Activated CD4-positive, alpha-beta T cell treated with anti-CD3 and anti-CD28 coated beads for 36 hours (primary cell): ENCODE data around the gene EBF3. TPM values are rescaled to one million over a fixed set of nuclear protein-coding genes. Genes with fewer than 3 reads are reported as not detected.

ENCODE experiments used
- ATAC-seq: fragments of 200-7000 bp; cut with Tn5 transposase; one replicate; pipeline ENCODE4 v1.10.0; 2021; ENCODE audit warnings: mild to moderate bottlenecking, moderate library complexity
- CTCF ChIA-PET: fragments of 350-600 bp; sonication (Branson Sonifier 250); formaldehyde crosslinking; loops from one replicate; lab custom pipeline; 2021; ENCODE audit warnings: antibody characterized with exemption; lab: Charles Lee
- POLR2A ChIA-PET: fragments of 350-600 bp; sonication (Branson Sonifier 250); formaldehyde crosslinking; loops from one replicate; lab custom pipeline; 2021; ENCODE audit warnings: antibody characterized with exemption, inconsistent platforms; lab: Charles Lee
- DNase-seq: peaks from one replicate; pipeline ENCODE4 v3.0.0-alpha.2; 2020
- H3K27ac Mint-ChIP-seq: one replicate; pipeline ENCODE4 v1.8.0; 2021; ENCODE audit warnings: mixed read lengths
- H3K27me3 Mint-ChIP-seq: one replicate; pipeline ENCODE4 v1.8.0; 2021; ENCODE audit warnings: mixed read lengths
- H3K36me3 Mint-ChIP-seq: one replicate; pipeline ENCODE4 v1.8.0; 2021; ENCODE audit warnings: low read depth, mixed read lengths
- H3K4me1 Mint-ChIP-seq: one replicate; pipeline ENCODE4 v1.8.0; 2021; ENCODE audit warnings: mixed read lengths
- H3K4me3 Mint-ChIP-seq: one replicate; pipeline ENCODE4 v1.8.0; 2021; ENCODE audit warnings: mild to moderate bottlenecking, moderate library complexity, mixed read lengths
- H3K9me3 Mint-ChIP-seq: one replicate; pipeline ENCODE4 v1.8.0; 2021; ENCODE audit warnings: low read depth, mixed read lengths
- intact Hi-C, 2 experiments: fragments of 100-400 bp; cut with DNase I in 1 of 2; cut with micrococcal nuclease in 1 of 2; formaldehyde crosslinking; loops; one replicate each; pipeline versions ENCODE4 v1.14.2 to v1.15.1; 2022 to 2024; cut with DNase I, micrococcal nuclease
- total RNA-seq, 2 experiments: library from RNA; stranded (reverse); gene quantifications; one replicate each; pipeline ENCODE4 v1.2.3, GENCODE V29; 2021

The EBF3 gene
- total RNA-seq, 2 experiments from 2014 or later, result not detected

DNA sequence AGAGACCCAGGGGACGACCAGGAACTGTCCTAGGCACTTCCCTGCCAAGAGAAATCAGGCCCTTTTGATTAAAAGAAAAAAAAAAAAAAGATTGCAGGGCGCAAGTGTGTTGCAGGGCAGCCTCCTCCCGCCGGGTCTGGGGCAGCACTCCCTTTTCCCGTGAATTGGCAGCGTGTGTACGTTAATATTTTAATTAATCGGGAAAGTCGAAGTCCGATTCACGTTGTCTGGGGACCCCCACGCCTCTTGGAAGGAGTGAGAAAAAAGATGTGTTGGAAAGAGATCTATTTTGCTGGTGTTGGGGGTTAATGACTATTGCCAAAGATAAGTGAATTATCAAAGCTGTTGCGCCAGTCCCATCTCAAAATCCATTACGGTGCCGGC, 1.3 kb upstream of the EBF3 start:
- Mint-ChIP-seq H3K36me3 (no peaks in the 10 kb centered on the region), H3K4me1 (peaks cover 18% of the 10 kb centered on the region), H3K27ac (no peak overlapping the region), H3K4me3 (no peak overlapping the region), H3K9me3 (no peaks in the 10 kb centered on the region), H3K27me3 (peaks cover 64% of the 10 kb centered on the region)
- ATAC-seq, result no peak
- CTCF ChIA-PET, result interaction anchor here (0.9 to 1.1 kb wide), 2 partner anchors 335 to 931 kb away, joined by 4 to 5 read pairs; no protein-coding TSS in a partner anchor
- POLR2A ChIA-PET, result no interaction called here
- intact Hi-C loops, result loop anchor here (5.0 to 10.0 kb wide), 2 partner anchors 209 to 1333 kb away; no protein-coding TSS in a partner anchor
- DNase-seq, result no peak

DNA sequence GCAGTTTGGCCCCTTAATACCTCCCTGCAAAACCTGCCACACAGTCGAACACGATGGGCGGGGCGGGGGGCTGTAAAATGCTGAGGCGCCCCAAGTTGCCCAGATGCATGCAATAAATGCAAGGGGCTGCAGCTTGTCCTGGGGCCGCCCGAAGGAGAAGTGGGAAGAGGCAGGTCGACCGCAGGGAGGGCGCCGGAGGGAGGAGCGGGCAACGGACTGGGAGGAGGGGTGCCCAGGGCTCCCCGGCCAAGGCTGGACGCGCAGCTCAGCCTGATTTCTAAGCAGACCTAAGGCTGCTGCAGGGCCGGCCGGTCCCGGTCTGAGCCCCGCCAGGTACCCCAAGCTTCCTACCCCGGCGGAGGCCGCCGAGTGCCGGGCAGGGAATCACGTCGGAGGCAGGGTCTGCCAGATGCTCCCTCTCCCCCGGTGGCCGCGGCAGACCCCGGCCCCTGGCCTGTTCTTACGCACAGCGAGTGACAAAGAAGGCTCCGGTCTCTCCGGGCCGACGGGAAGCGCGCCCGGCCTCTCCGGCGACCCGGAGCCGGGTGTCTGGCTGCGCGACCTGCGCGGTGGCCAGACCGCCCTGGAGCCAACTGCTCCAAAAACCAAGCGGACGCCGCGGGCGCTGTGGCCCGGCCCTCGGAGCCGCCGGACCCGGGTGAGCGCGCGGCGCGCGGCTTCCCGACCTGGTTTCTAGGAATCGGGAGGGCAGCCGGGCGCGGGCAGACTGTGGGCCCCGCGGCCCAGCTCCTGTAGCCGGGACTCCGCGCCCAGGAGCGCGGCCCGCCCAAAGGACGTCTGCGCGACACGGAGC, 744 bp upstream of the EBF3 start:
- no peaks in the 10 kb centered on the region for H3K36me3 Mint-ChIP-seq
- no peaks in the 10 kb centered on the region for H3K9me3 Mint-ChIP-seq
- H3K4me1 Mint-ChIP-seq, result peaks cover 18% of the 10 kb centered on the region
- ChIA-PET POLR2A (no interaction called here), CTCF (interaction anchor here (0.7 to 1.1 kb wide), 2 partner anchors 336 to 880 kb away, joined by 3 to 4 read pairs; no protein-coding TSS in a partner anchor)
- peaks cover 62% of the 10 kb centered on the region for H3K27me3 Mint-ChIP-seq
- no peak for ATAC-seq
- DNase-seq, result no peak
- H3K4me3 Mint-ChIP-seq, result peak overlapping the region; percentile 47
- intact Hi-C loops, result loop anchor here (5.0 to 10.0 kb wide), 5 partner anchors 142 to 1333 kb away; partner anchors contain the start of genes C10orf143 (in 1 of the 2) and MGMT (in 1 of the 2)
- no peak overlapping the region for H3K27ac Mint-ChIP-seq

DNA sequence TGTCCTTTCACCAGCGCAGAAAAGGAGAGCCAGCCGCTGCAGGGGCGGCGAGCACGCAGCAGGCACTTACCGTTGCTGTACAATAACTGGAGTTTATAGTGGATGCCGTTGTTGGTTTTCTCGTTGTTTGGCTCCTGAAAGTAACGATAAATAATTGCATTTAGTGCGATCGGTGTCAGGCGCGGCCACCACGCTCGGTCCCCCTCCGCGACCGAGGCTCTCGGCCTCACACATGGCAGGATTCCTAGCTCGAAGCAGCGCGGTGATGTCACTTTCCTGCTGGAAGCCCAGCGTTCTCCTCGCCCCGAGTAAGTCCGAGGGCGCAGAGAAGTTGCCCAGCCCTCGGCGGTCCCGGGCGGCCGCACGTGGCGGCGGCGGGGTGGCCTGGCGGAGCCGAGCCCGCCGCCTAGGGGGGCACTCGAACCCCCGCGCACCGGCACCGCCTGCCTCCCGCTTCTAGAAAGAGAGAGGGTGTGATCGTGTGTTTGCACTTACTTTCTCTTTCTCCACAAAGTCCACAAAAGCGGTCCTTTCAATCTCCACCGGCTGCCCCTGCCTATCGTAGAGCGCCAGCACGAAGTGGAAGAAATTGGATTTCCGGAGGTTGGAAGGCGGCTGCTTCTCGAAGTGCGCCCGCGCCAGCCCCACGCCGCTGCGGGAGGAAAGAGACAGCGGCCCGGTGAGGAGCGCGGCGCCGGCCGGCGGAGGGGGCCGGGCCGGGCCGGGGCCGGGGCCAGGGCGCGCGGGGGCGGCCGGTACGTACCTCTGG, 1.0 kb downstream of the EBF3 start:
- intact Hi-C loops, result loop anchor here (1.0 to 10.0 kb wide), 5 partner anchors 8 to 496 kb away; partner anchors contain the start of genes C10orf143 (in 1 of the 2) and MGMT (in 1 of the 2)
- CTCF ChIA-PET, result no interaction called here
- Mint-ChIP-seq H3K27me3 (peaks cover 56% of the 10 kb centered on the region), H3K4me1 (peaks cover 24% of the 10 kb centered on the region), H3K36me3 (no peaks in the 10 kb centered on the region), H3K27ac (peak overlapping the region; percentile 42), H3K4me3 (peak overlapping the region; percentile 49), H3K9me3 (no peaks in the 10 kb centered on the region)
- DNase-seq, result no peak
- POLR2A ChIA-PET, result no interaction called here
- ATAC-seq, result peak; percentile 13

DNA sequence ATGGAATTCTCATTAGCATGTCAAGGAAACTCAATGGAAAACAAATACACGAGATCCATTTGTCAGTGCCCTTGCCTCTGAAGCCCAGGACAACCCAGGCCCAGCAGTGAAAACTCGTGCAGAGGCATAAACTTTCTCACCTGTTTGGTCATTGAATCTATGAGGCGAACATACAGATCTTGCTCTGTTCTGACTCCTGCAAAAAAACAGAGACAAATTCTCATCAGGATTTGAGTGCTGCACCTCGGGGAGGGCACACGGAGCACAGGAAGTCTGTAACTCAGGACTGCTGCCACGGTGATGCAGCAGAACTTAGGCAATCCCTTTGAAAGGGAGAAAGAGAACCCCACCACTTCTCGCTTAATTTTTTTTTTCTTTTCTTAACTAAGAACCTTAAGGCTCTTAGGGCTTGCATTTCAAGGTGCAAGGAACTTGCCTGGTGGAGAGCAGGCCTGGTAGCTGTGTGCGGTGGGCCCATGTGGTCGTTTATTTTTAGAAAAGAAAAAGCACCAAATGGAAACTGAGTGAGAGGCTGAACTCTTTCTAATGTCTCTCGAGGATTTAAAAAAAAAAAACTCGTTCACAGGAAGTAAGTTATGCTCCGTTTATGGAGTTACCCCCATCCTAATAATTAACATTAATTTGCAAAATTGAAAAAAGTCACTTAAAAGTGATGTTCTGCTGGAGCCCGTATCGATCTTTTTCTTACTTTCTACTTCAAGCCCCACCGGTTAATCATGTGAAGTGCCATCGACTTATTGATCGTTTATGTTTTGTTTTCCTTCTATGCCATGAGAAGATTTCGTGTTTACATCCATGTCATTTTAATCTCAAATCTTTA, 1.8 kb downstream of the EBF3 start:
- Mint-ChIP-seq H3K36me3 (no peaks in the 10 kb centered on the region), H3K9me3 (no peaks in the 10 kb centered on the region), H3K4me1 (peaks cover 27% of the 10 kb centered on the region), H3K27me3 (peaks cover 58% of the 10 kb centered on the region), H3K27ac (peak overlapping the region; percentile 42), H3K4me3 (peak overlapping the region; percentile 49)
- no peak for DNase-seq
- POLR2A ChIA-PET, result no interaction called here
- intact Hi-C loops, result loop anchor here (1.0 to 10.0 kb wide), 5 partner anchors 9 to 495 kb away; partner anchors contain the start of genes C10orf143 (in 1 of the 2) and MGMT (in 1 of the 2)
- CTCF ChIA-PET, result no interaction called here
- no peak for ATAC-seq

DNA sequence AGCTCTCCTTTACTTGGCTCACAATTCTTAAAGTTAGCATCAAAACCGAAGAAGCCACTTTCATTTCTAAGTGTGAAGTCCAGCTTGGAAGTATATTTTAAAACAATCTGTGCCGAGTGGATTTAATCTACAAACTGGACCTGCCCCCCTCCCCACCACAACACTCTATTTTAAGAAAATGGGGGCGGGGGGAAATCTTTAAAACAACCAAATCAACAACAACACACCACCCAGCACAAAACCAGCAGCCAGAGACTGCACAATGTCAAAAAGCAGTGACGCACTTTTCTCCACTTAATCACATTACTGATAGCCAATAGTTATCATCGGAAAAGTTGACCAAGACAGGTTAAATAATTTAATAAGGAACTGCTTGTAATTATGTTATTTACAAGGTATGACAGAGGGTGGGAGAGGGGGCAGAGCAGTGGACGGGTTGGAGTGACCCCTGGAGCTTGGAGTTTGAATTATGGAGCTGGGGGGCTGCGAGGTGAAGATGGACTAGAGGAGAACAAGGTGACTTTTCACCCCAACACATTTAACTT, 2.8 kb downstream of the EBF3 start:
- no peaks in the 10 kb centered on the region for H3K36me3 Mint-ChIP-seq
- H3K27me3 Mint-ChIP-seq, result peaks cover 64% of the 10 kb centered on the region
- H3K27ac Mint-ChIP-seq, result no peak overlapping the region
- H3K4me1 Mint-ChIP-seq, result peaks cover 28% of the 10 kb centered on the region
- intact Hi-C loops, result loop anchor here (1.0 to 10.0 kb wide), 5 partner anchors 9 to 494 kb away; partner anchors contain the start of genes C10orf143 (in 1 of the 2) and MGMT (in 1 of the 2)
- no peak overlapping the region for H3K4me3 Mint-ChIP-seq
- ChIA-PET POLR2A (no interaction called here), CTCF (no interaction called here)
- DNase-seq, result no peak
- H3K9me3 Mint-ChIP-seq, result no peaks in the 10 kb centered on the region
- ATAC-seq, result no peak

DNA sequence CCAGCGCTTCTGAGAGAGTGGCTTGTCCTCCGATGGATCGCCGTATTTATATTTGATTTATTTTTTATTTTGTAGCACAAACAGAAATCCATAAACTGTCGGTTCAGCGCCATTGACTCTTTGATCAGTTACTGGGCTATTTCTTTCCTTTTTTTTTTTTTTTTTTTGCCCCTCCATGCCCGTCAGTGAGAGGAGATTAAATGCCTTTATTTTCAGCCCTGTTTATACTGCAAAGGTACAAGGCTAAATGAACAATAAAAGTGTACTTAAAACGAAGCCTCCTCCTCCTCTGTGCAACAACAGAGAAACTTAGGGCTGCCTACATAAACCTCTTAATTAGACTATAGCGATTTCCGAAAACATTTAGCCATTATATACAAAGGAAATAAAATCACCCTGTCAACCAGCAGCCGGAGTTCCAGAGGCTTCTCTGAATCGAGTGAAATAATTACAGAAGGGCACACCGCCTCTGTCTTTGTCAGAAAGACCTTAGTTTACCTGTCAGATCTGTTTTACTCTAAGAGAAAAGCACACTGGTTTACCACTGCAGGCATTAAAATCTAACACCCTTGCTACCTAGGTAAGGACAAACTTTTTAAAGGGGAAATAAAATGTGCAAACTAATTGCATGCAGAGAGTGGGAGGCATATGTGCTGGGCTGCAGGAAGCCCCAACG, 3.5 kb downstream of the EBF3 start:
- intact Hi-C loops, result loop anchor here (1.0 to 10.0 kb wide), 5 partner anchors 10 to 493 kb away; partner anchors contain the start of genes C10orf143 (in 1 of the 2) and MGMT (in 1 of the 2)
- ATAC-seq (no peak), DNase-seq (no peak)
- no peaks in the 10 kb centered on the region for H3K9me3 Mint-ChIP-seq
- H3K27ac Mint-ChIP-seq, result no peak overlapping the region
- H3K27me3 Mint-ChIP-seq, result peaks cover 64% of the 10 kb centered on the region
- H3K4me3 Mint-ChIP-seq, result peak overlapping the region; percentile 32
- POLR2A ChIA-PET, result no interaction called here
- no peaks in the 10 kb centered on the region for H3K36me3 Mint-ChIP-seq
- peaks cover 27% of the 10 kb centered on the region for H3K4me1 Mint-ChIP-seq
- CTCF ChIA-PET, result no interaction called here

DNA sequence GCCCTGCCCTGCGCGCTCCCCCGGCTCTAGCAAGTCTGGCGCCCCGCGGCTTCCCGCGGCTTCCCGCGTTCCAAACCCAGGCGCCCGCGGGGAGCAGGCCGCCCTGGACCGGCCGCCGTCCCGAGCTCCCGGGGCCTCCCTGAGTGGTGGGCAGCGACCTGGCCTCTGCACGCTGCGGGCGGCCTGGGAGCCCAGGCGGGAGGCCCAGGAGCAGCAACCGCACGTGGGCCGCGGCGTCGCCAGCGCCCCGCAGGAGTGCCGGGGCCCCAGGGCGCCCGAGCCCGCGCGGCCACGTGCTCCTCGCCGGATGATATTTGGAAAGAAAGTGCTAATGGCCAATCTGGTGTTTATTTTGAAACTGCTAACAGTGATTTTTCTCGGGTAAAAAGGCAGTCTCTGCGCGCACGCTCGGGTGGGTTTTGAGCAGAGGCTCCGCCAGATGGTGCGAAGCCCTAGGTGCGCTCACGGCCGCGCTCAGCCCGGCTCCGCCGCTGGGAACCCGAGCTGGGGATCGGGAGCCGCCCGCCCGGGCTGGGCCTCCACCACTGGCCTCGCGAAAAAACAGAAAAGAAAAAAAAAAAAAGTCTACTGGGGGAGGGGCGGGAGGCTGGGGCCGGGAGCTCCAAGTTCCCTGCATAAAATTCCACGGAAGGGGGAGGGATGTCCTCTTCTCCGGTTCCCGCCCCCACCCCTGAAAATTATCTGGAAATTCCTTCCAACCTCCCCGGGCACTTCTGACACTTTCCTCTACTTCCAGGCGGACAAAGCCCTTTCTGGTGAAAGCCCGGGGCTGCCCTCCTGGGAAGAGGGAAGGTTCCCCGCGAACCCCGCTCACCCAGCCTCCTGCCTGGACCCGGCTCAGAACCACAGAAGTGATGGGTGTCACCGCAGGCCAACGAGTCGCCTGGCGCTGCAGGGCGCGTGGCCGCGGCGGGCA, 4.3 kb downstream of the EBF3 start:
- Mint-ChIP-seq H3K27ac (no peak overlapping the region), H3K4me3 (peak overlapping the region; percentile 32), H3K9me3 (no peaks in the 10 kb centered on the region), H3K36me3 (no peaks in the 10 kb centered on the region), H3K4me1 (peaks cover 26% of the 10 kb centered on the region), H3K27me3 (peaks cover 66% of the 10 kb centered on the region)
- CTCF ChIA-PET, result no interaction called here
- ATAC-seq, result no peak
- no peak for DNase-seq
- intact Hi-C loops, result loop anchor here (5.0 to 10.0 kb wide), 4 partner anchors 147 to 493 kb away; partner anchors contain the start of genes C10orf143 (in 1 of the 2) and MGMT (in 1 of the 2)
- POLR2A ChIA-PET, result no interaction called here

DNA sequence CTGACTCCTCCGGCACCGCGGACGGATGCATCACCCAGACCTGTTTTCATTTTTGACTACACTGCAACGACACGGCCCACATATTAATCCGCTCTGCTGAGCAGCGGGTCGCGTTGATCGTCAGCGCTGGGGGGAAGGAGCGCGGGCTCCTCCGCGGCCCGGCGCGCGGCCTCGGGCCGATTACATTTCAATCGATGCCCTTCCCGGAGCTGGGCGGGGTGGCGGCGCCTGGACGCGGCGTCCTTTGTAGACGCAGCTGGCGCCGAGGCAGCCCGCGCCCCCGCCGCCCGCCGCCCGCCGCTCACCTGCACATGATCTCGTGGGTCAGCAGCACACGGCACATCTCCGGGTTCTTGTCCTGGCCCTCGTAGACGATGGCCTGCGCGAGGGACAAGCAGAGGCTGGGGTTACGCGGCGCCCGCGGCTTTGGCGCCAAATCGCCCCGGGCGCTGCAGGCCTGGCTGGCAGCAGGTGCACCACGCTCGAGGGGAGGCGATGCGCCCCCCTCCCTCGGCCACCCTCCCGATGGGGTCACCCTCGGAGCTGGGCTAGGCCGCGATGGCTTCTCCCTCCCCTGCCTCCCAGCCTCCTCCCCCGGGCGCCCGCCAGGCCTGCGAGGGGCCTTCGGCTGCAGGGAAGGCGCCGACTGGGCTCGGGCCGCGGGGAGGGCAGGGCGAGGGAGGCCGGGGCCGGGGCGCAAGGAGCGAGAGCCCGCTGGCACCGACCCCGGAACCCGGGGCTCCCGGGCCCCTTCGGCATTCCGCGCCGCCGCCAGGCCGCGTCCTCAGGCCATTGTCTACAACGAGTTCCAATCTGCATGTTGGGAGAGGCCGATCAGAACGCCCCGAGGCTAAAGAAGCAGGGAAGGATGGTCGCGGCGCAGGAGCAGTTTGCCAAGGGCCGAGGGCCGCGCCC, 5.2 kb downstream of the EBF3 start:
- no peaks in the 10 kb centered on the region for H3K36me3 Mint-ChIP-seq
- no peaks in the 10 kb centered on the region for H3K9me3 Mint-ChIP-seq
- no peak for DNase-seq
- H3K4me1 Mint-ChIP-seq, result peaks cover 24% of the 10 kb centered on the region
- POLR2A ChIA-PET, result no interaction called here
- H3K27ac Mint-ChIP-seq, result no peak overlapping the region
- peak; percentile 30 for ATAC-seq
- intact Hi-C loops, result no loop called here
- CTCF ChIA-PET, result interaction anchor here (1.2 kb wide), 1 partner anchor 12 kb away, joined by 4 read pairs; no protein-coding TSS in a partner anchor
- peaks cover 71% of the 10 kb centered on the region for H3K27me3 Mint-ChIP-seq
- peak overlapping the region; percentile 32 for H3K4me3 Mint-ChIP-seq
